VCaP (cell line): ENCODE measurements around the gene CATSPER4.

Experiments used
- H3K27ac ChIP-seq: fragments of 450-650 bp; 2 replicates; pipeline ENCODE4 v1.5.1; 2017
- CTCF ChIP-seq: fragments of 450-650 bp; conservative IDR thresholded peaks from 2 replicates; pipeline ENCODE4 v1.5.1; 2017; ENCODE audit warnings: mild to moderate bottlenecking, moderate library complexity

Gene CATSPER4

GRCh38 chr1:26155370-26156284 lies 34.8 kb upstream of the CATSPER4 start:
- no peak overlapping the region for H3K27ac ChIP-seq
- no peak for TF ChIP-seq CTCF

- no peak overlapping the region for H3K27ac ChIP-seq
Observed at GRCh38 chr1:26156285-26157038, 33.9 kb upstream of the CATSPER4 start.

GRCh38 chr1:26158271-26158907 lies 32.0 kb upstream of the CATSPER4 start:
- no peak overlapping the region for H3K27ac ChIP-seq
- no peak for TF ChIP-seq CTCF

More at GRCh38 chr1:26156285-26157038, 33.9 kb upstream of the CATSPER4 start:
- TF ChIP-seq CTCF = no peak

- no peak within 1 kb of the TSS for H3K27ac ChIP-seq
- no peak for TF ChIP-seq CTCF
Observed at GRCh38 chr1:26158908-26159742, 31.3 kb upstream of the CATSPER4 start, which contains the start of gene FAM110D. Gene FAM110D, plus strand, starts transcription at chr1:26159079. Its CDS starts 2,213 bp downstream, at chr1:26161292.

GRCh38 chr1:26159743-26160039 lies 30.7 kb upstream of the CATSPER4 start:
- no peak for TF ChIP-seq CTCF
- H3K27ac ChIP-seq = no peak overlapping the region

- no peak for TF ChIP-seq CTCF
- peak overlapping the region; percentile 71 for H3K27ac ChIP-seq
Observed at GRCh38 chr1:26160527-26161414, 29.6 kb upstream of the CATSPER4 start.
